HUDEP-2 (cell line): Measurements from ENCODE around the gene HES1.
"Not testable (repeated sequence)": the region's sequence is repeated elsewhere in the genome, so short reads cannot be mapped to it uniquely, and the experiment has no call there.

Source experiments
- DNase-seq, 76 experiments: peaks; one replicate each; lab custom pipeline; 2025; ENCODE audit not compliant: unreplicated experiment in 76 of 76; lab: John Stamatoyannopoulos, UW

The HES1 gene

GRCh38 chr3:194124193-194124592 lies 11.8 kb upstream of the HES1 start:
- DNase-seq, result no peak

- DNase-seq, result no peak
Measured at GRCh38 chr3:194125442-194125841, 10.5 kb upstream of the HES1 start.

GRCh38 chr3:194126790-194127189 lies 9.2 kb upstream of the HES1 start:
- DNase-seq, result no peak

GRCh38 chr3:194128202-194128918 lies 7.6 kb upstream of the HES1 start:
- DNase-seq, result no peak

- not testable (repeated sequence) for DNase-seq
Measured at GRCh38 chr3:194128919-194129295, 7.0 kb upstream of the HES1 start.

- DNase-seq, result no peak
Measured at GRCh38 chr3:194129581-194130133, 6.3 kb upstream of the HES1 start.

- DNase-seq, result no peak
Measured at GRCh38 chr3:194130188-194130587, 5.8 kb upstream of the HES1 start.

GRCh38 chr3:194130807-194131589 lies 5.0 kb upstream of the HES1 start:
- no peak for DNase-seq

GRCh38 chr3:194132465-194133286 lies 3.3 kb upstream of the HES1 start:
- no peak for DNase-seq

- peak in 7 of 76 experiments; percentile 5 to 31 (median 15) for DNase-seq
Measured at GRCh38 chr3:194133661-194134230, 2.2 kb upstream of the HES1 start.

- DNase-seq, result peak in 38 of 76 experiments; percentile 15 to 69 (median 48)
Measured at GRCh38 chr3:194134231-194134756, 1.7 kb upstream of the HES1 start.

GRCh38 chr3:194134757-194135515 lies 1.0 kb upstream of the HES1 start:
- peak in 74 of 76 experiments; percentile 16 to 92 (median 76) for DNase-seq

GRCh38 chr3:194135516-194135805 lies 487 bp upstream of the HES1 start:
- DNase-seq, result no peak

- no peak for DNase-seq
Measured at GRCh38 chr3:194136519-194137007, 615 bp downstream of the HES1 start.

- DNase-seq, result peak in 22 of 76 experiments; percentile 18 to 66 (median 38)
Measured at GRCh38 chr3:194137008-194137505, 1.1 kb downstream of the HES1 start.

- peak in 54 of 76 experiments; percentile 12 to 73 (median 48) for DNase-seq
Measured at GRCh38 chr3:194137506-194138474, 1.8 kb downstream of the HES1 start.

GRCh38 chr3:194138732-194139070 lies 2.8 kb downstream of the HES1 start:
- peak in 3 of 76 experiments; percentile 28 to 29 (median 28) for DNase-seq
